H1 (cell line): ENCODE measurements around the gene DCHS1.

Experiments used
- CTCF ChIP-seq, 3 experiments: IDR thresholded peaks; 1 replicate in 2 of 3; 2 replicates in 1 of 3; pipeline versions ENCODE4 v1.5.1 to v1.6.1; 2011; ENCODE audit warnings: low read length in 3 of 3, mild to moderate bottlenecking in 3 of 3, inconsistent platforms in 2 of 3, low read depth in 1 of 3, moderate library complexity in 1 of 3; ENCODE audit not compliant: insufficient read depth in 1 of 3; ENCODE audit errors: control extremely low read depth in 1 of 3
- EP300 ChIP-seq, 2 experiments: IDR thresholded peaks; 1 replicate in 1 of 2; 2 replicates in 1 of 2; pipeline ENCODE4 v1.6.1; 2011 to 2012; ENCODE audit warnings: low read depth in 2 of 2, low read length in 2 of 2, mild to moderate bottlenecking in 2 of 2, borderline replicate concordance in 1 of 2, inconsistent platforms in 1 of 2, moderate library complexity in 1 of 2
- POLR2AphosphoS5 ChIP-seq: IDR thresholded peaks from 2 replicates; pipeline ENCODE4 v1.6.1; 2011; ENCODE audit warnings: low read depth, low read length
- TEAD4 ChIP-seq: IDR thresholded peaks from 2 replicates; pipeline ENCODE4 v1.6.1; 2012; ENCODE audit warnings: low read depth, low read length, inconsistent platforms, mixed read lengths
- TF ChIP-seq, protein P1 (sequence below): IDR thresholded peaks from 2 replicates; pipeline ENCODE4 v1.6.1; 2011; ENCODE audit warnings: low read length, improper control_type of control experiment

DNA sequence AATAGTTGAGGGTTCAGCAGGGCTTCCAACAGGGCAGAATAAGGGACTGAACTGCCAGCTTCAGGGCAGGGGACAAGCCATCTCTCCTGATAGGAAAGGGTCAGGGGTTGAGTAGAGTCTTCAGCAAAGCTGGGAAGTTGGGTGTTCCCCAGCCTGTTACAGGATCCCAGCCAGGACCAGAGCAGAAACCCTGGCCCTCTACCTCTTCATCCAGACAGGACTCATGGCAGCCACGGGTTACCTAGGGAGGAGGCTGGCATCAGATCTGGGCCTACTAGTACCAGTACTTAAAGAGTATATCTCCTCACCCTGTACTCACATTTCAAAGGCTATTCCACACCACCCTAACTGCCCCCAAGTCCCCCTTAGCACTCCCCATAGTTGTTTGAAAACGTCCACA lies 41.2 kb downstream of the DCHS1 start:
- TF ChIP-seq CTCF (IDR thresholded peaks at IDR 0.05; ENCODE audit: control extremely low read depth in 1 of 3, insufficient read depth in 1 of 3, low read depth in 1 of 3, low read length in 3 of 3) (no peak), POLR2AphosphoS5 (no peak), EP300 (IDR thresholded peaks at IDR 0.05; ENCODE audit: borderline replicate concordance in 1 of 2, low read depth in 2 of 2, low read length in 2 of 2) (no peak), TEAD4 (no peak)
- TF ChIP-seq, protein P1, sequence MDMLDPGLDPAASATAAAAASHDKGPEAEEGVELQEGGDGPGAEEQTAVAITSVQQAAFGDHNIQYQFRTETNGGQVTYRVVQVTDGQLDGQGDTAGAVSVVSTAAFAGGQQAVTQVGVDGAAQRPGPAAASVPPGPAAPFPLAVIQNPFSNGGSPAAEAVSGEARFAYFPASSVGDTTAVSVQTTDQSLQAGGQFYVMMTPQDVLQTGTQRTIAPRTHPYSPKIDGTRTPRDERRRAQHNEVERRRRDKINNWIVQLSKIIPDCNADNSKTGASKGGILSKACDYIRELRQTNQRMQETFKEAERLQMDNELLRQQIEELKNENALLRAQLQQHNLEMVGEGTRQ: no peak
